Embryonic facial prominence (tissue), 1 donor: Measurements from ENCODE around the gene MYLK3.
"Not testable (repeated sequence)": the region's sequence is repeated elsewhere in the genome, so short reads cannot be mapped to it uniquely, and the experiment has no call there.

Source experiments
- DNase-seq: peaks from one replicate; pipeline ENCODE4 v3.0.0-alpha.2; 2016; ENCODE audit errors: extremely low spot score

Gene MYLK3

GRCh38 chr16:46689365-46690280, 58.5 kb downstream of the MYLK3 start, which contains the start of gene ORC6:
Gene ORC6 (plus strand): TSS chr16:46689659. CDS start chr16:46689706, 47 bp downstream.
- DNase-seq = peak; percentile 91

- peak; percentile 99 for DNase-seq
These were observed 59.3 kb downstream of the MYLK3 start, which contains the start of gene VPS35 for GRCh38 chr16:46688654-46689364. Gene VPS35 (minus strand): TSS chr16:46689178. CDS start chr16:46689133, 45 bp downstream.

GRCh38 chr16:46688101-46688653, 60.0 kb downstream of the MYLK3 start:
- no peak for DNase-seq

- DNase-seq = no peak
These were observed 60.7 kb downstream of the MYLK3 start for GRCh38 chr16:46687486-46687885.

- no peak for DNase-seq
These were observed 61.2 kb downstream of the MYLK3 start for GRCh38 chr16:46686815-46687473.

- DNase-seq = not testable (repeated sequence)
These were observed 66.3 kb downstream of the MYLK3 start for GRCh38 chr16:46681867-46682266.

- DNase-seq = not testable (repeated sequence)
These were observed 70.2 kb downstream of the MYLK3 start for GRCh38 chr16:46677943-46678342.

GRCh38 chr16:46673320-46674013, 74.7 kb downstream of the MYLK3 start:
- DNase-seq = no peak

- no peak for DNase-seq
These were observed 86.0 kb downstream of the MYLK3 start for GRCh38 chr16:46662123-46662522.

GRCh38 chr16:46658925-46659324, 89.2 kb downstream of the MYLK3 start:
- no peak for DNase-seq
